HCT116 (cell line): ENCODE measurements around the gene LRRN2. TPM values are rescaled to one million over a fixed set of nuclear protein-coding genes. Genes with fewer than 3 reads are reported as not detected.

ENCODE experiments used
- ATAC-seq: fragments of 200-7000 bp; cut with Tn5 transposase; 2 replicates; pipeline ENCODE4 v1.9.1; 2020; ENCODE audit warnings: mild to moderate bottlenecking, moderate library complexity
- BruUV-seq: library from RNA; stranded (reverse); fragments of 400-500 nt; replicated peaks from 2 replicates; lab custom pipeline; 2021; lab: Mats Ljungman, UMichigan
- CTCF ChIA-PET: fragments of 300-600 bp; sonication (Branson Sonifier 250); formaldehyde crosslinking; loops from one replicate; lab custom pipeline; 2021; ENCODE audit warnings: antibody characterized with exemption; lab: Charles Lee
- POLR2A ChIA-PET: fragments of 300-600, 350-600 bp; sonication (Branson Sonifier 250); formaldehyde crosslinking; loops from one replicate; lab custom pipeline; 2021; ENCODE audit warnings: antibody characterized with exemption; lab: Charles Lee
- RAD21 ChIA-PET, 2 experiments: fragments of 300-600 bp; sonication (Branson Sonifier 250); formaldehyde crosslinking; loops; one replicate each; lab custom pipeline; 2023; ENCODE audit warnings: low total read pairs in 2 of 2; ENCODE audit not compliant: uncharacterized antibody in 2 of 2, unreplicated experiment in 2 of 2, low non-redundant PET in 1 of 2; lab: Charles Lee
- DNase-seq: peaks from one replicate; pipeline ENCODE4 v3.0.0-alpha.2; 2010; ENCODE audit warnings: low read depth, low spot score
- H2AFZ ChIP-seq: fragments of 200-600 bp; shearing (Covaris generic), sonication (generic); 2 replicates; pipeline ENCODE4 v1.6.1; 2017; ENCODE audit warnings: low read depth, mixed run types, mixed read lengths, antibody characterized with exemption, low read length; ENCODE audit not compliant: poor library complexity, severe bottlenecking
- H3K27ac ChIP-seq: 2 replicates; pipeline ENCODE4 v1.5.1; 2012; ENCODE audit warnings: low read depth, low read length
- H3K27me3 ChIP-seq: fragments of 200-600 bp; sonication (generic); 2 replicates; pipeline ENCODE4 v1.6.1; 2016; ENCODE audit warnings: mixed run types, low read length, mixed read lengths; ENCODE audit not compliant: insufficient read depth
- H3K36me3 ChIP-seq, 2 experiments: fragments of 200-500 bp in 1 of 2; fragments of 200-600 bp in 1 of 2; sonication (Bioruptor generic) in 1 of 2; sonication (generic) in 1 of 2; 2 replicates each; pipeline versions ENCODE4 v1.5.1 to v1.6.1; 2014 to 2016; ENCODE audit warnings: low read length in 2 of 2, inconsistent platforms in 1 of 2, mixed read lengths in 1 of 2, mixed run types in 1 of 2; ENCODE audit not compliant: insufficient read depth in 2 of 2, control insufficient read depth in 1 of 2
- H3K4me1 ChIP-seq, 2 experiments: fragments of 200-600 bp in 1 of 2; sonication (generic) in 1 of 2; 2 replicates each; pipeline versions ENCODE4 v1.5.1 to v1.6.1; 2012 to 2017; ENCODE audit warnings: low read length in 2 of 2, inconsistent platforms in 1 of 2, mild to moderate bottlenecking in 1 of 2, mixed read lengths in 1 of 2, mixed run types in 1 of 2, moderate library complexity in 1 of 2; ENCODE audit not compliant: insufficient read depth in 2 of 2, control insufficient read depth in 1 of 2
- H3K4me2 ChIP-seq: fragments of 200-600 bp; sonication (generic); 2 replicates; pipeline ENCODE4 v1.6.1; 2017; ENCODE audit warnings: mixed run types, low read length, mixed read lengths
- H3K4me3 ChIP-seq, 2 experiments: fragments of 200-600 bp in 1 of 2; sonication (generic) in 1 of 2; replicated peaks in 1 of 2; 2 replicates each; pipeline ENCODE4 v1.5.1; 2011 to 2016; ENCODE audit warnings: low read length in 2 of 2, control low read depth in 1 of 2, low read depth in 1 of 2, mild to moderate bottlenecking in 1 of 2, mixed read lengths in 1 of 2, mixed run types in 1 of 2
- H3K79me2 ChIP-seq: fragments of 200-600 bp; sonication (generic); 2 replicates; pipeline ENCODE4 v1.6.1; 2017; ENCODE audit warnings: mild to moderate bottlenecking, mixed run types, low read length, moderate library complexity, mixed read lengths; ENCODE audit not compliant: insufficient read depth
- H3K9ac ChIP-seq: fragments of 200-600 bp; sonication (generic); 2 replicates; pipeline ENCODE4 v1.6.1; 2016; ENCODE audit warnings: low read length, mixed read lengths
- H3K9me2 ChIP-seq: fragments of 200-600 bp; sonication (generic), shearing (Covaris generic); 2 replicates; pipeline ENCODE4 v1.6.1; 2017; ENCODE audit warnings: mixed run types, mild to moderate bottlenecking, moderate library complexity; ENCODE audit not compliant: insufficient read depth
- H3K9me3 ChIP-seq, 2 experiments: fragments of 200-500 bp in 1 of 2; fragments of 200-600 bp in 1 of 2; sonication (Bioruptor generic) in 1 of 2; sonication (generic) in 1 of 2; 2 replicates each; pipeline ENCODE4 v1.6.1; 2014 to 2017; ENCODE audit warnings: low read length in 2 of 2, mixed read lengths in 2 of 2, inconsistent platforms in 1 of 2, low read depth in 1 of 2, mild to moderate bottlenecking in 1 of 2, mixed run types in 1 of 2, moderate library complexity in 1 of 2; ENCODE audit not compliant: control insufficient read depth in 1 of 2, insufficient read depth in 1 of 2
- H4K20me1 ChIP-seq: fragments of 200-600 bp; sonication (generic), shearing (Covaris generic); 2 replicates; pipeline ENCODE4 v1.6.1; 2017; ENCODE audit warnings: mixed run types, mild to moderate bottlenecking, moderate library complexity; ENCODE audit not compliant: insufficient read depth
- CBX3 ChIP-seq: IDR thresholded peaks from 2 replicates; pipeline ENCODE4 v1.6.1; 2012; ENCODE audit warnings: low read depth
- CEBPB ChIP-seq: IDR thresholded peaks from 2 replicates; pipeline ENCODE4 v1.6.1; 2012; ENCODE audit warnings: low read depth
- EGR1 ChIP-seq: IDR thresholded peaks from 2 replicates; pipeline ENCODE4 v1.6.1; 2012; ENCODE audit warnings: low read depth
- ELF1 ChIP-seq: IDR thresholded peaks from 2 replicates; pipeline ENCODE4 v1.6.1; 2012; ENCODE audit warnings: low read depth, borderline replicate concordance
- EZH2 ChIP-seq: fragments of 200-600 bp; sonication (generic); IDR thresholded peaks from 2 replicates; pipeline ENCODE4 v1.6.1; 2017; ENCODE audit warnings: antibody characterized with exemption, mixed run types
- EZH2phosphoT487 ChIP-seq: fragments of 200-600 bp; IDR thresholded peaks from 2 replicates; pipeline ENCODE4 v1.6.1; 2018; ENCODE audit warnings: antibody characterized with exemption, borderline replicate concordance
- FOSL1 ChIP-seq: IDR thresholded peaks from 2 replicates; pipeline ENCODE4 v1.6.1; 2012; ENCODE audit warnings: low read depth
- POLR2AphosphoS5 ChIP-seq: IDR thresholded peaks from 2 replicates; pipeline ENCODE4 v1.6.1; 2011; ENCODE audit warnings: mild to moderate bottlenecking, low read depth, low read length, moderate library complexity
- SP1 ChIP-seq: IDR thresholded peaks from 2 replicates; pipeline ENCODE4 v1.6.1; 2012; ENCODE audit warnings: low read depth
- SRF ChIP-seq: IDR thresholded peaks from 2 replicates; pipeline ENCODE4 v1.6.1; 2012; ENCODE audit warnings: low read depth
- TCF7L2 ChIP-seq: IDR thresholded peaks from 2 replicates; pipeline ENCODE4 v1.7.0; 2011; ENCODE audit warnings: borderline replicate concordance, inconsistent platforms; ENCODE audit not compliant: insufficient read depth, insufficient read length; ENCODE audit errors: extremely low read depth
- intact Hi-C: fragments of 100-400 bp; cut with micrococcal nuclease; formaldehyde crosslinking; loops from 2 replicates; pipeline ENCODE4 v1.10.0; 2022
- total RNA-seq: library from RNA; stranded (reverse); gene quantifications from one replicate; pipeline ENCODE4 v1.2.1, GENCODE V29; 2021; ENCODE audit not compliant: unreplicated experiment
- TF ChIP-seq, protein P1 (sequence below): IDR thresholded peaks from 2 replicates; pipeline ENCODE4 v1.6.1; 2012
- TF ChIP-seq, protein P2 (sequence below), 3 experiments: fragments of 200-600 bp in 1 of 3; sonication (generic) in 1 of 3; IDR thresholded peaks in 2 of 3; conservative IDR thresholded peaks in 1 of 3; 2 replicates each; pipeline ENCODE4 v1.5.1; 2012 to 2017; ENCODE audit warnings: low read depth in 2 of 3, low read length in 2 of 3, antibody characterized with exemption in 1 of 3, borderline replicate concordance in 1 of 3, control low read depth in 1 of 3, mild to moderate bottlenecking in 1 of 3, mixed read lengths in 1 of 3, mixed run types in 1 of 3, moderate library complexity in 1 of 3; ENCODE audit not compliant: insufficient read depth in 1 of 3
- TF ChIP-seq, protein P3 (sequence below): IDR thresholded peaks from 2 replicates; pipeline ENCODE4 v1.6.1; 2012

The LRRN2 gene
- total RNA-seq, 1 experiment from 2014 or later = 3.2 TPM

DNA sequence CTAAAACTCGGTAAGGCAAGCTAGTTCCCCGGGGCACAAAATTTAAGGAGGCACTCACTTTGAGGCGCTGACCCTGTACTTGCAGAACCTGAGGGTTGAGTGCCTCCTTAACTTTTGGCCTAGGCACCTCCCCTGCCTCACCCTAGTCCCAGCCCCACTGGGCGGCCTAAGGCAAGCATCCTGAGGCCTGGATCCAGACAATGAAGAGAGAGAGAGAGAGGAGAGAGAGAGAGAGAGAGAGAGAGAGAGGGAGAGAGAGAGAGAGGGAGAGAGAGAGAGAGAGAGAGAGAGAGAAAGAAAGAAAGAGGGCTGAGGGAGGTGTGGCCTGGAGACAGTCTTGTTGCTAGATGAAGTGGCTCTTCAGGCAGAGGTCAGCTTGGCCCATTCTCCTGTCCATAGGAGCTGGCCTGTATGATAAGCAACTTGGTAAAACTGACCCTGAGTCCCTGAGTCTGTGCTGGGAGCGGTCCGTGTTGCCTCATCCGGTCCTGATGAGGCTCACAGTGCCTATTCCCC is 7.4 kb upstream of the LRRN2 start:
- CTCF ChIA-PET = interaction anchor here (1.0 to 2.3 kb wide), 5 partner anchors 11 to 114 kb away, joined by 3 to 18 read pairs (median 6); no protein-coding TSS in a partner anchor
- Histone ChIP-seq H3K27me3 (no peaks in the 10 kb centered on the region), H3K27ac (no peak overlapping the region), H2AFZ (peak overlapping the region; percentile 90), H3K9ac (no peak overlapping the region), H3K9me2 (no peaks in the 10 kb centered on the region; the same call in 1 of the 2 replicates), H3K79me2 (no peaks in the 10 kb centered on the region), H3K9me3 (no peaks in the 10 kb centered on the region), H3K36me3 (no peaks in the 10 kb centered on the region), H4K20me1 (no peaks in the 10 kb centered on the region), H3K4me3 (no peak overlapping the region), H3K4me2 (peak overlapping the region; percentile 18; the same call in 1 of the 2 replicates), H3K4me1 (peaks cover 2 to 10% of the 10 kb centered on the region in 2 experiments; a peak in 3 of 4 replicates)
- intact Hi-C loops = loop anchor here (1.0 kb wide), 1 partner anchor 114 kb away; no protein-coding TSS in a partner anchor
- DNase-seq = peak; percentile 38
- BruUV-seq = no TSS peak
- TF ChIP-seq EZH2 = no peak
- TF ChIP-seq, protein P1, sequence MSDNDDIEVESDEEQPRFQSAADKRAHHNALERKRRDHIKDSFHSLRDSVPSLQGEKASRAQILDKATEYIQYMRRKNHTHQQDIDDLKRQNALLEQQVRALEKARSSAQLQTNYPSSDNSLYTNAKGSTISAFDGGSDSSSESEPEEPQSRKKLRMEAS = no peak
- TF ChIP-seq EZH2phosphoT487 = no peak
- no peak for TF ChIP-seq EGR1
- 0 out of 2 replicates have a peak, but pooled peaks have one; percentile 36 for TF ChIP-seq SP1
- no peak for TF ChIP-seq FOSL1
- TF ChIP-seq TCF7L2 = peak; percentile 44
- TF ChIP-seq, protein P2, sequence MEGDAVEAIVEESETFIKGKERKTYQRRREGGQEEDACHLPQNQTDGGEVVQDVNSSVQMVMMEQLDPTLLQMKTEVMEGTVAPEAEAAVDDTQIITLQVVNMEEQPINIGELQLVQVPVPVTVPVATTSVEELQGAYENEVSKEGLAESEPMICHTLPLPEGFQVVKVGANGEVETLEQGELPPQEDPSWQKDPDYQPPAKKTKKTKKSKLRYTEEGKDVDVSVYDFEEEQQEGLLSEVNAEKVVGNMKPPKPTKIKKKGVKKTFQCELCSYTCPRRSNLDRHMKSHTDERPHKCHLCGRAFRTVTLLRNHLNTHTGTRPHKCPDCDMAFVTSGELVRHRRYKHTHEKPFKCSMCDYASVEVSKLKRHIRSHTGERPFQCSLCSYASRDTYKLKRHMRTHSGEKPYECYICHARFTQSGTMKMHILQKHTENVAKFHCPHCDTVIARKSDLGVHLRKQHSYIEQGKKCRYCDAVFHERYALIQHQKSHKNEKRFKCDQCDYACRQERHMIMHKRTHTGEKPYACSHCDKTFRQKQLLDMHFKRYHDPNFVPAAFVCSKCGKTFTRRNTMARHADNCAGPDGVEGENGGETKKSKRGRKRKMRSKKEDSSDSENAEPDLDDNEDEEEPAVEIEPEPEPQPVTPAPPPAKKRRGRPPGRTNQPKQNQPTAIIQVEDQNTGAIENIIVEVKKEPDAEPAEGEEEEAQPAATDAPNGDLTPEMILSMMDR (IDR thresholded peaks at IDR 0.05 in 2 of 3, conservative IDR thresholded peaks at IDR 0.05 in 1 of 3; ENCODE audit: borderline replicate concordance in 1 of 3, insufficient read depth in 1 of 3, low read depth in 2 of 3, low read length in 2 of 3) = no peak
- TF ChIP-seq CEBPB = no peak
- no peak; the same call in 1 of the 2 replicates for TF ChIP-seq POLR2AphosphoS5
- no peak for TF ChIP-seq ELF1
- no peak for TF ChIP-seq SRF
- no peak for TF ChIP-seq CBX3
- TF ChIP-seq, protein P3, sequence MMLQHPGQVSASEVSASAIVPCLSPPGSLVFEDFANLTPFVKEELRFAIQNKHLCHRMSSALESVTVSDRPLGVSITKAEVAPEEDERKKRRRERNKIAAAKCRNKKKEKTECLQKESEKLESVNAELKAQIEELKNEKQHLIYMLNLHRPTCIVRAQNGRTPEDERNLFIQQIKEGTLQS = no peak
- RAD21 ChIA-PET = interaction anchor here in 1 of 2 experiments (0.7 kb wide), 1 partner anchor 71 kb away, joined by 3 read pairs; no protein-coding TSS in a partner anchor
- ATAC-seq = peak; percentile 91
- POLR2A ChIA-PET = no interaction called here
